Stimulated activated naive CD4-positive, alpha-beta T cell treated with Interleukin-2 at 50 U/mL for 16 hours (primary cell): ENCODE measurements around the gene IFT43.
A peak's percentile ranks its signal among the peaks of the same experiment; 100 is the strongest.

Experiments used
- DNase-seq: peaks from one replicate; lab custom pipeline; 2025; lab: John Stamatoyannopoulos, UW

IFT43 gene

GRCh38 chr14:75985618-75986438, at the start of gene IFT43:
TSS of gene IFT43 (plus strand) at chr14:75985763. CDS start at chr14:75985787, 24 bp downstream.
- peak; percentile 92 for DNase-seq

DNA sequence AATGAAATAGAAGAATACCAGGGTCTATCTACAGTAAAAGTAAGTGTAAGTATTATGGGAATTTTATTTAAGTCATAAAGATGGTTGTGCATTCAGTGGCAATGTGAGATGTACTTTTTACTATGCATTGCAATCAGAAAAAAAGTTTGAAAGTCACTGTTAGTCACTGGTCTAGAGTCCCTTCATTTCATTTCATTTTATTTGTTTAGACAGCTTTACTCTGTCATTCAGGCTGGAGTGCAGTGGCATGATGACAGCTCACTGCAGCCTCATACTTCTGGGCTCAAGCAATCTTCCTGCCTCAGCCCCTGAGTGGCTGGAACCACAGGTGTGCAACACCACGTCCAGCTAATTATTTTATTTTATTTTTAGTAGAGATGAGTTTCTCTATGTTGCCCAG, 46.4 kb upstream of the IFT43 start:
- no peak for DNase-seq

GRCh38 chr14:75941030-75941429, 44.5 kb upstream of the IFT43 start:
- DNase-seq: no peak

- no peak for DNase-seq
Measured at GRCh38 chr14:75944607-75945241, 40.8 kb upstream of the IFT43 start.

DNA sequence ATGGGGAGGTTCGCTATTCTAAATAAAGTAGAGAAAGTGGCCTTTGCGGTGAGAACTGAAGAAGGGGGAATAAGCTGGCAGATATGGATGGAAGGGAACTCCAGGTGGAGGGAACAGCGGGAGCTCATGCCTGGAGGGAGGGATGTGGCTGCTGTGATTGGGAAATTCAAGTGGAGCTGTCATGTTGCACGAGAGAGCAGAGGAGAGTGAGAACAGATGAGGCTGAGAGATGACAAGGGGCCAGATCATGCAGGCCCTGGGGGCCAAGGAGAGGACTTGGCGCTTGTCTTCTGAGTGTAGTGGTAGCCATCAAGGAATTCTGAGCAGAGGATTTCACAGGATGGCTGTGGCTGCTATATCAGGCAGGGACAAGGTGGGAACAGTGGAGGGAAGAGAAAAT, 38.8 kb upstream of the IFT43 start:
- DNase-seq: no peak

- DNase-seq: no peak
Measured at GRCh38 chr14:75952489-75952888, 33.1 kb upstream of the IFT43 start.

DNA sequence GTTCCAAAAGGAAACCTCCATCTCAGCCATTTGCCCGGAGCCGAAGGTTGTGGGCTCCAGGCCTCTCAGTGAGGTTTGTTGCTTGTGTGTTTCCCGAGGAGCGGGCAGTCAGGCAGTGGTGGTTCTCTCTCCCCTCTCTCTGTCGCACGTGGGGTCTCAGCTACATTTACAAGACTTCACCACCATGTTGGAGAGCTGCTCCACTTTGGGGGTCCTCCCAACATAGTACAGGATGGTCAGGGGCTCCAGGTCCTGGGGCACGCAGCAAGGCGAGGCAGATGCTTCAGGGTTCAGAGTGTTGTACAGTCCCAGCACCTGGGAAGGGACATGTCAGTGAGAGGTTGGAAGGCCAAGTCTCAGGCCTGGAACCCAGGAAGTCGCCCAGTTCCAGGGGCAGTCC, 26.5 kb upstream of the IFT43 start:
- DNase-seq: no peak

DNA sequence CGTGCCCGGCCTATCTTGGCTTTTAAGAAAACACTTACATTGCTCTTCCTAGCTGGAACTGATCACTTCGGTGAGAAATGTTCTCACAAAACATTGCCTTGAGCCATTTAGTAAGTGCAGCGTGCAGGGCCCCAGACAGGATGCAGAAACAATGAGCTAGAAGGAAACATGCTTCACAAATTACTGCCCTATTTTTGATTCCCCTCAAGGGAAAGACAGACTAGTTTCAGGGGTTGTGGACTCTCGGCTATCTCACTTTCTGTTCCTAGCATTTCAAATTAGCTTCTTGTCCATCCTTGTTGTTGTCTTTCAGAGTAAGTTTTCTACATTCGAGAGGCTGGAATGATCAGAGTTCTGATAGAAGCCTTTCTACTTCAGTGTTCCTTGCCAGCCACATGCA, 25.3 kb upstream of the IFT43 start:
- no peak for DNase-seq

GRCh38 chr14:75961662-75962061, 23.9 kb upstream of the IFT43 start:
- DNase-seq: no peak

DNA sequence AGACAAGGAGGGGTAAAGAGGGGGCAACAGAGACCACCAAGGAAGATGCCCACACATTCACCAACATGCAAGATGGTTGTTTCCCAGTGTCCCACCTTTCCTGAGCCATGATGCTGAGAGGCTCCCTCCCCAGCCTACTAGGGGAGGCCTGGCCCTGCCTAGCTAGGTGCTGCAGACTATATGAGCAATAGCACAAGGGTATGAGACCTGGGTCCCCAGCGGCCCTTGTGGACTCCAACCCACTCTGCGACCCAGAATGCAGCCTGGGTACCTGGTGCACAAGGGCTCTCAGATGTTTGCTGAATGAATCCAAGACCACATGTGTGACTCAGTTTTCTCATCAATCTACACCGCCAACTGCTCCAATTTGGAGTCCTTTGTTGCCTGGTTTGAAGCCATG, 17.7 kb upstream of the IFT43 start:
- no peak for DNase-seq

- DNase-seq: no peak
Measured at GRCh38 chr14:75968456-75968855, 17.1 kb upstream of the IFT43 start.

GRCh38 chr14:75969126-75969525, 16.4 kb upstream of the IFT43 start:
- no peak for DNase-seq

GRCh38 chr14:75969891-75970290, 15.7 kb upstream of the IFT43 start:
- no peak for DNase-seq

DNA sequence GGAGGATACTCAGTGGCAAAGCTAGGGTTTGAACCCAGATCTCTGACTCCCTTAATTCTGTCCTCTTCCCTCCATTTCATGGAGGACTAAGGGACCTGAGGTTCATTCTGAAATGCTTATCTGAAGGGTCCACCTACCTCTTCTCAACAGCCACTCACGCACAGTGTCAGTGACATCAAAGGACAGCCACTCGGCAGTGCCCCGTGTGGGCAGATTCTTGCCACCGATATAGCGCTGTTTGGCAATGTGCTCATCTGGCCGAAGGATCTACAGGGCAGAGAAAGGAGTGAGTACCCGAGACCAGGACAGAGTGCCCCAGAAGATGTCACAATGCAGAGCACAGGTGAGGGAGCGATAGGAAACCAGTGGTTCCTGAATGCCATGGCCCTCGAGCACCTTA, 14.6 kb upstream of the IFT43 start:
- DNase-seq: no peak

DNA sequence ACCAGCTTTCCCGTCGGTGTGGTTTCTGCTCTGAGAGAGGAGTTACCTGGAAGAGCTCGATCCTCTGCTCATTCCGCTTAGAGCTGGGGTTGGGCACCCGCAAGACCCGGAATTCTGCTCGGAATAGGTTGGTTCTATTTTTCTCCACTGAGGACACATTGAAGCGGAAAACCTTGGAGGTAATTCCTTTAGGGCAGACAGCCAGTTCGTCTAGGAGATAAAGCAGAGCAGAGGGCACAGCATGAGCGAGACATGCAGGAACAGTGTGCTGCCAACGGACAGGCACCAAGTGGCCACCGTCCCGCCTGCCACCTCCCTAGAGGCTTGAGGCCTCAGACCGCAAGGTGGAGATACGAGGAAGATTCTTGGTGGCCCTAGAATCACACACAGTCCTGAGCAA, 14.1 kb upstream of the IFT43 start:
- no peak for DNase-seq

- DNase-seq: no peak
Measured at GRCh38 chr14:75972801-75973421, 12.7 kb upstream of the IFT43 start.

DNA sequence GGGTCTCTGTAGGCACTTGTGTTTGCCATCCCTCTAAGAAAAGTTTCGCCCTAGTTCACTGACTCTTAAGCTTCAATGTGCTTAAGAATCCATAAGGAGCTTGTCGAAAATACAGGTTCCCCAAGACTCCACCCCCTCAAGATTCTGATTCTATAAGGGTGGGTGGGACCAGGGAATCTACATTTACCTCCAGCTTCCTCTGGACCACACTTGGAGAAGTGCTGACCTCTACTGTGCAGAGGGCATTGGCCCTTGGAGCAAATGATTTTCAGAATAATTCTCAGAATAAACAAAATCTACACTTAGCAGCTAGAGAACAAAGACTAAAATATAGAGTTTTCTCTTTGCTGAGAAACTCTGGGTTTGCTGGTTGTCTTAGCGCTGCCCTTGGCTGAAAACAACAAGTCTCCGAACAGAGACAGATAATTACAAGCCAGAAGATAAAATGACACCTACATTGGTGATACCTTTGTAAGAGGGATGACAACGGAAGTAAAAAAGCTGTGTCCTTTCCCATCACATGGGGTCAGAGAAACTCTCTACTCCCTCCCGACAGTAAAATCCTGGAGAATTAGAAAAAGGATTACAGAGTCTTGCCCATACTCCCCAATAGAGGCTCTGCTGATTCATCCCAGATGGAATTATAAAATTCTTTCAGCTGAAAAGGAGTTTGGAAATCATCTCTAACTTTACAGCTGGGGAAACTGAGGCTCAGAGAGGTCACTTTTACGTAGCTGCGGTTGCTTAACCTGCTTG, 8.6 kb upstream of the IFT43 start:
- no peak for DNase-seq

DNA sequence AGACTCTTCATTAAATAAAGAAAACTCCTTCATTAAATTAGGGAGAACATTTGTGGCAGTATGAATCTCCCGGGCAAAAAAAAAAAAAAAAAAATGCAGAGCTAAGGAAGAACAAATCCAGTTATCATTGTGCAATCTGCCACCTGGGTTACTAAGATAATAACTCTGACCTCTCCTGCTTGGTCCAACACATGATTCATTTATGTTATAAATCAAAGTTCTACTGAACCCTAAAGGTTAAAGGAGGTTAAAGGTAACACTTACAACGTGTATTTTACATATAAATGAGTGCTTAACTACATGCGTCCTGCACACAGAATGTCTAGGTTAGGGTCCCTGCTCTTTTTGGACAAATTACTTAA, 8.0 kb upstream of the IFT43 start:
- DNase-seq: no peak

DNA sequence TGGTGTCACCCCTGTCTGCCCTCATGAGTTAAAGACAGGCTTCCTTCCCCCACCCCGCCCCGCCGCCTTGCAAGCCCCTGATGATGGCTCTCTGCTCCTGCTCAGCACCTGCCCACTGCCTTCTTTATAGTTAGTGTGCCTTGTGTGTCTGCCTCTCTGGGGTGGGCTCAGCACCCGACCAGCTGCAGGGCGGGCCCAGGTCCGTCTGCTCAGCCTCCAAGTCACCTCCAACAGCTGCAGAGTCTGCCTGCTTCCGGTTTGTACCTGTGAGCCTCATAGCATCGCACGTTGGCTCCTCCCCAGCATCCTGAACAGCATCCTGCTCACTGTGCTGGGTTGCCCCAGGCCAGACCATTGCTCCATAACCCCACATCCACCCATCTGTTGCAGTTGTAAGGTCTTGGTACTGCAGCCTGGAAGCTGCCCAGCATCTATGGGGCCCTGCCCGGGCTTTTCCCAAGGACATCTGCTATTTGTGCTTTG, 7.3 kb upstream of the IFT43 start:
- no peak for DNase-seq

DNA sequence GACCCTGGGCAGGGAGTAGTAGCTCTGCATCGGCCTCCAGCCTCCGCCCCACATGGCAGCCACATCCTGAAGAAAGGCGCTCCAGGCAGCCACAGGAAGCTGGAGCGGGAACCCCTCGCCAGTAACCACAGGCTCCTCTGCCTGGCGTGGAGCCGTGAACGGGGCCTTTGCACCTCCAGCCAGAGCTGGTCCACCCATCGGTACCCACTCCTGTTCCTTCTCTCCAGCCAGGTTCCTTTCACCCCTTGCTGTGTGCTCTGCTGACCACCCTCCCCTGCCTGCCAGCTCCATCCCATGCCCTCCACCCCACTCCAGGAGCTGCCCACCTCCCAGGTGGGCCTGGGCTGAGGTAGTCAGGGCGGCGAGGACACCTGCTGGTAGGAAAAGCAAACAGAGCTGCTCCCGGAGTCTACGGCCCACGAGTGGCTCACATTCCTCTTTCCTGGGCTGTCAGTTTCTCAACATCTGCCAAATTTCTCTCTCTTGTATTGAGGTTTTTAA, 6.4 kb upstream of the IFT43 start:
- DNase-seq: no peak

DNA sequence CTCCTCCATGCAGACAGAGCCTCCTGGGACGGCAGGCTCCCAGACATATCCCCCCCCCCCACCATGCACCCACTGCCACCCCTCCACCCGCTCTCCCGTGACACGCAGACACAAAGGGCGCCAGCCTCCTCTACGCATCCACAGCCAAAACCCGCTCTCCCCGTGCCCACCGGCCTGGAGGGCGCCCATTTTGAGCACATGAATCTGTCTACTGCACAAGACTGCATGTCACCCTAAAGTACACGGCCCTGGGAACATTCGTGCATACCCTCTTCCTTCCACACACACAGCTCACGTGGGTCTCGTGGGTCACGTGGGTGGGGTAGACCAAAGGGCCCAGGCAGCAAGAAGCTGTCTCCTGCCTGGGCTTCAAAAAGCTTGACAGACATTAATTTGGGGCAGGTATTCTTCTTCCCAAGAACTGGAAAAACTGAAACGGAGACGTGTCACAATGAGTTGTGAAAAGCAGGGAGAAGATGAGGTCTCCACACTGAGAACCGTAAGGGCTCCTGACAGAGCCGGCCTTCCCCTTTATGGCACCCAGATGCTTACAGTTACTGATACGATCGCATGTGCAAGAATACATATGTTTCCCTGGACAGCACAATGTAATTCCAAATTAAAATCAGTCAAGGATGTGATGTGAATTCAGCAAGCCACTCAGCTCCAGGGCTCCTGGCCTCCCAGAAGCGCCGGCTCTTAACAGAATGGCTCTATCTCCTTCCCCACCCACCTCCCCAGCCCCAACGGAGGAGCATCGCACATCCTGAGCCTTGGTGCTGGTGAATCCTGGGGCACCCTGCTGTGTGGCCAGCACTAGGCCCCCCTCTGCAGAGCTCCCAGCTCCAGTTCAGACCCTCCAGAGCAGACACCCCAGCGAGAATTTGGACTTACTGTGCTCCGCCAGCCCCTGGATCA, 5.7 kb upstream of the IFT43 start:
- no peak for DNase-seq
